GM06990 (cell line): ENCODE results near the gene EXOG.

ENCODE experiments used
- DNase-seq: peaks from one replicate; pipeline ENCODE4 v3.0.0-alpha.2; 2011; ENCODE audit not compliant: insufficient read length; ENCODE audit errors: extremely low read depth
- H3K27me3 ChIP-seq: replicated peaks from 2 replicates; pipeline ENCODE4 v1.6.0; 2011; ENCODE audit warnings: low read length; ENCODE audit not compliant: control insufficient read depth, insufficient read depth
- H3K36me3 ChIP-seq: 2 replicates; pipeline ENCODE4 v1.5.1; 2011; ENCODE audit warnings: low read length; ENCODE audit not compliant: control insufficient read depth, insufficient read depth
- H3K4me3 ChIP-seq: replicated peaks from 2 replicates; pipeline ENCODE4 v1.5.1; 2011; ENCODE audit warnings: low read depth, mild to moderate bottlenecking, control low read depth, low read length
- TF ChIP-seq, protein P1 (sequence below): IDR thresholded peaks from 2 replicates; pipeline ENCODE4 v1.5.1; 2011; ENCODE audit warnings: low read length, control low read depth, mild to moderate bottlenecking, inconsistent platforms; ENCODE audit not compliant: insufficient read depth, poor library complexity, severe bottlenecking

The EXOG gene

DNA sequence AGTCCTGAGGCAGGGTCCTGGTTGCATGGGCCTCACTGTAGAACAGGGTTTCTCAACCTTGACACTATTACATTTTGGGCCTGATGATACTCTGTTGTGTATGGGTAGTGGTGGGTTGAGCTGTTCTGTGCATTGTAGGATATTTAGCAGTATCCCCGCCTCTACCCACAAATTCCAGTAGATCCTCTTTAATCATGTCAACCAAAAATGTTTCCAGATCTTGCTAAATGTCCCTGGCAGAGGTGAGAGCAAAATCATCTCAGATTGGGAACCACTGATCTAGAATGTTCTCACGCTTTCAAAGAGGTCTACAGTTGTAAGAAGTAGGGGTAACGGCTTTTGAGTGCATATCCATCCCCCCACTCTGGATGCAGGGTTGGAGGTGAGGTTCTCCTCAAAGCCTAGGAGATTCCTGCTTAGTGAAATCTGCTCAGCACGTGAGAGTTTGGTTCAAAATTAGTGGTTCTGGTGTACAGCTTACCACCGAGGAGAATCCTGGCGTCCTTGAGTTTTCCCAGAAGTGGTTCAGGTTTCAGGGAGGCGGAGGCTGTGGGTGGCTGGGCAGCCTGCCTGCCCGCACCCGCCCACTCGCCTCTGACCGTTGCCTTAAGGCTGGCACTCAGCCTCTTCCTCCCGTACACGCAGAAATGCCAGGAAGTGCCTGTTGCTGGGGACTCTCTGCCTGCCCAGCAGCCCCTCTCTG lies 37.2 kb upstream of the EXOG start:
- Histone ChIP-seq H3K4me3 (no peak overlapping the region), H3K27me3 (no peaks in the 10 kb centered on the region; the same call in 1 of the 2 replicates), H3K36me3 (no peaks in the 10 kb centered on the region)
- TF ChIP-seq, protein P1, sequence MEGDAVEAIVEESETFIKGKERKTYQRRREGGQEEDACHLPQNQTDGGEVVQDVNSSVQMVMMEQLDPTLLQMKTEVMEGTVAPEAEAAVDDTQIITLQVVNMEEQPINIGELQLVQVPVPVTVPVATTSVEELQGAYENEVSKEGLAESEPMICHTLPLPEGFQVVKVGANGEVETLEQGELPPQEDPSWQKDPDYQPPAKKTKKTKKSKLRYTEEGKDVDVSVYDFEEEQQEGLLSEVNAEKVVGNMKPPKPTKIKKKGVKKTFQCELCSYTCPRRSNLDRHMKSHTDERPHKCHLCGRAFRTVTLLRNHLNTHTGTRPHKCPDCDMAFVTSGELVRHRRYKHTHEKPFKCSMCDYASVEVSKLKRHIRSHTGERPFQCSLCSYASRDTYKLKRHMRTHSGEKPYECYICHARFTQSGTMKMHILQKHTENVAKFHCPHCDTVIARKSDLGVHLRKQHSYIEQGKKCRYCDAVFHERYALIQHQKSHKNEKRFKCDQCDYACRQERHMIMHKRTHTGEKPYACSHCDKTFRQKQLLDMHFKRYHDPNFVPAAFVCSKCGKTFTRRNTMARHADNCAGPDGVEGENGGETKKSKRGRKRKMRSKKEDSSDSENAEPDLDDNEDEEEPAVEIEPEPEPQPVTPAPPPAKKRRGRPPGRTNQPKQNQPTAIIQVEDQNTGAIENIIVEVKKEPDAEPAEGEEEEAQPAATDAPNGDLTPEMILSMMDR: no peak
- no peak for DNase-seq

DNA sequence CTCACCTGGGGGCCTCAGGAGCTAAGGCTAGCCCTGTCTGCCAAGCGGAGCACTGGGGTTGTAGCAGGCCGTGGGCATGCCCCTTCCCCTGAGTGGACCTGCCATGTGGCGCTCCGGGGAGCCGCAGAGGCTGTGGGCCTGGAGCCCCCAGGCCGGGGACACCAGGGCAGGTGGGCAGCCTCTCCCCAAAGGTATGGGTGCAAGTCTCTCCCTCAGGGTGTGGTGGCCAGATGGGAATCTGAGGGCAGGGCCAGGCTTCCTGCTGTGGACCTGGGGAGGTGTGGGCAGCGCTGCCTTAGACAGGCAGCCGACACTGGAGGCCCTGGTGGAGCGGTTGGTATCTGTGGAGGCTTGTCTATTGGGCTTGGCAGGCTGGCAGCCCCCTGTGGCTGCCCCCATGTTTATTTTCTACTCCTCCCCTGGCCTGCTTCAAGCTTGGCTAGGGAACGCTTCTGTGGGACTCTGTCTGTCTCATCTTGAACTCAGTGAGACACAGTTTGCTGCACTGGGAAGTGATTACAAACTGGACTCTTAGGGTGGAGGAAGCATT lies 36.6 kb upstream of the EXOG start:
- no peaks in the 10 kb centered on the region; the same call in 1 of the 2 replicates for H3K27me3 ChIP-seq
- no peak overlapping the region for H3K4me3 ChIP-seq
- no peaks in the 10 kb centered on the region for H3K36me3 ChIP-seq
- DNase-seq: no peak
- TF ChIP-seq, protein P1: no peak

DNA sequence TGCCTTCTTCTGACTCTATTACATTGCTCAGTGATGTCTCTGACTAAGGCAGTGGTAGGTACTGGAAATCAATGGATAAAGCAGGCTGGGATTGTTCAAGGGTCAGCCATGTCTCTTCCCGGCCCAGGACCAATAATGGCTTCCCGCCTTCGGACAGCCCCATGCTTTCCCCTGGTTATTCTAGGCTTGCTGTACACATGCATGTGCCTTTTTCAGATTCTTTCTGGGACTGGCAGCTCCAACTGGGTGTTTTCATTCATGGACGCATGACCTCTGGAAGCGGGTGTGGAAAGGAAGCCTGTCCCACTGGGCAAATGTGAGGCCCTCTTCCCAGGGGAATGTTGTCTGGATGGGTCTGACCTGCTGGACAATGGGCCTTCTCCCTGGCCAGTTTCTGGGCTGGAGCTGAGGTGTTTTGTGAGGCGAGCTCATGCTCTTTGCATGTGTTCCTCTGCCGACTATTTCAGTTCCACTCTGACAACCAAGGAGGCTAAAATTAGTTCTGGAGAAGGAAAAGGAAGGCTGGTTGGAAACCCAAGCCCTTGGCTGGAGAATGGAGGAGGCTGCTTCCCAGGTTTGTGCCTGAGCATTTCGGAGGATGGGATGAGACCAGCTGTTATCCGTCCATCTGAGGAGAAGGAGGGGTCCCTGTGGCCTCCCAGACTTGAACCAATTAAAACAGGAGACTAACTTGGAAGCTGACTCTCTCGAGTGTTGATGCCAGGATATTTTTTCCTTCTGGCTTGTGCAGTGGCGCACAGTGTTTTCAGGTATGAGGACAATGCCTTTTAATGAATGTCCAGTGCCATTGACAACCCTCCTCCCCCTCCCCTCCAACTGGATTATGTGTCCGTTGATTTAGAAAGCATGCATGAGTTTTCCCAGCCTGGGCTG lies 35.5 kb upstream of the EXOG start:
- no peak for DNase-seq

DNA sequence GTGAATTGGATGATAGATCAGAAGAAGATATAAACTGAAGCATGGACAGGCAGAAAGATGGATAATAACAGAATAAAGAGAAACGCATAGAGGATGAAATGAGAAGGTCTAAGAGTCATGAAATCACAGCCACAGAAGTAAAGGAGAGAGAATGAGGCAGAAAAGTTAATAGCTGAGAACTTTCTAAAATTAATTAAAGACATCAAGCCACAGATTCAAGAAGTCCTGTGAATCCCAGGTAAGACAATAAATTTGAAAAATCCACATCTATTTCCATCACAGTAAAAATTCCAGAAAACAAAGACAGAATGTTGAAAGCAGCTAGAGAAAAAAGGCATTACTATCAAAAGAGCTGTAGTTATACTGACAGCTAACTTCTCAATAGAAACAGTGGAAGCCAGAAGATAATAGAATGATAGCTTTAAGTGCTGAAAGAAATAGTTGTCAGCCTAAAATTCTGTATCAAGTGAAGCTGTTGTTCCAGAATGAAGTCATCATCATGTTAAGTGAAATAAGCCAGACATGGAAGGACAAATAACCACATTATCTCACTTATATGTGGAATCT lies 30.5 kb upstream of the EXOG start:
- TF ChIP-seq, protein P1: no peak
- Histone ChIP-seq H3K36me3 (no peaks in the 10 kb centered on the region), H3K4me3 (no peak overlapping the region), H3K27me3 (no peaks in the 10 kb centered on the region)
- DNase-seq: no peak

More for the DNA sequence above, 35.5 kb upstream of the EXOG start:
- Histone ChIP-seq H3K36me3 (no peaks in the 10 kb centered on the region), H3K27me3 (no peaks in the 10 kb centered on the region; the same call in 1 of the 2 replicates), H3K4me3 (no peak overlapping the region)
- TF ChIP-seq, protein P1: no peak

DNA sequence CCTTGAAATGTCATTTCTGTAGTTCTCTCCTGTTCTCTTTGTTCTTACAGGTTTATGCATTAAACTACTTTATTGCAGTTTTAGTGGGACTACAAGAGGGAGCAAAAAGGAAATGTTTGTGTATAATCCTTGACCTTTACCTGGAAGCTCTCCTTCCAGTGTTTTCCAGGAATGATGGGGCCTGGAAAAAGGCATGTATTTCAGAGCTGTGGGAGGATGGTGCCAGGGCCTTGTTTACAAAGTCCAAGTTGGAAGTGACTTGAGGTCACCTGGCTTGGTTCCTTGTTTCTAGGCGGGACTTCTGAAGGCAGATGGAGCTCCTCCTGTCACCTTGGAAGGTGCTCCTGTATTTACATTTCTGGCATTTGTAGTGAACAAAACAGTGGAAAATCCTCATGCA lies 27.4 kb upstream of the EXOG start:
- TF ChIP-seq, protein P1: no peak
- DNase-seq: no peak
- no peak overlapping the region for H3K4me3 ChIP-seq
- H3K27me3 ChIP-seq: no peaks in the 10 kb centered on the region
- no peaks in the 10 kb centered on the region for H3K36me3 ChIP-seq
